Dedifferentiated amniotic fluid mesenchymal stem cell (primary cell): ENCODE results near the gene LINC00305.

ENCODE experiments used
- DNase-seq: peaks from one replicate; pipeline ENCODE4 v3.0.0-alpha.2; 2016; ENCODE audit errors: extremely low spot score

The LINC00305 gene

DNA sequence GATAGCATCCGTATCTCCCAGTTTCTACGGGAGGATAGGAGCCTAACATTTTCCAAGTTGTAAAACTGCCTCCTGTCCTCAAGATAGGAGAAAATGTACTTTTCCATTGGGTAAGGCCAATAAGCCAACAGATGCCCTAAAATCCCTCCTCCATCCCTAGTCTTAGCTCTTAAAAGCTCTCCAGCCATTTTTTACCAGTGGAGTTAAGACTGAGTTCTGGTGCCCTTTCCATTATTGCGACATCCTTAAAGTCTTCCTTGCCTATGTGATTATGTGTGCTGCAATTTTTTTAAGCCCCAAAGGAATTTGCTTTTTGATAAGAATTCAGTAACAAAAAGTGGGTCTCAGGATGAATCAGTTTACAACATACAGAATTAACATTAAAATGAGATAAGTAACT lies 33.0 kb downstream of the LINC00305 start:
- no peak for DNase-seq

- no peak for DNase-seq
These were observed 36.9 kb downstream of the LINC00305 start for GRCh38 chr18:64111950-64112349.

DNA sequence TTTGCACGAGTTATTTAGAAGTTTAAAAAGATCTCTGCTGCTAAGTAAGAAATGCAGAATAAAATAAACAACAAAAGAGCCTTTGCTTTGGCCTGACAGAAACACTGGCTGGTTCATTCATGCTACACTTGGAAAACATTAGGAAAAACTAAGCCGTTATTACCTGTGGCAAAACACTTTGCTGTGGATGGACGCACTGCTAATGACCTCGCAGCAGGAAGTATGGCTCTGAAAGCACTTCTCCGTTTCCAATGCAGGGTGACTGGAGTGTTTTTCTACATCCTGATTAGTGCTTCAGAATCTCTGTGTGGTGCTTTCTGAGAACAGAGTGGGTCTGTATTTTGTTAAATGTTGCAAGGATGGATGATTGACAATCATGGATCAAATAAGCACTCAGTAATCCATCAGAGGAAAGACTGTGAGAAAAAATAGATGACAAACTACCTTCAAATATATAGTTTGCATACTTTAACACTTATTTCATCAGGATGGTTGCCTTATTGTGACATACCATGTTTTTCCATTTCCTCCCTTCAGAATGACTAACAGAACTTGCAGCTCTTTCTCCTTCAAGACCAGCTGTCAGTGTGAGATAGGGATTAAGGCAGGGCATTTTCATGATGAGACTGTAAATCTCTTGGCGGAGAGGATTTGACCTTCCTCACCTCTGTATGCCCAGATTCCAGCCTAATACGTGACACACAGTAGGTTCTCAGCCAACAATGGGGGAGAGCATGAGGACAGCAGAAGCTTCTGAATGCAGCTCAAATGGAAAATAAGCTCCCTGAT lies 38.0 kb downstream of the LINC00305 start:
- no peak for DNase-seq

- DNase-seq = no peak
These were observed 44.9 kb downstream of the LINC00305 start for GRCh38 chr18:64103986-64104385.

DNA sequence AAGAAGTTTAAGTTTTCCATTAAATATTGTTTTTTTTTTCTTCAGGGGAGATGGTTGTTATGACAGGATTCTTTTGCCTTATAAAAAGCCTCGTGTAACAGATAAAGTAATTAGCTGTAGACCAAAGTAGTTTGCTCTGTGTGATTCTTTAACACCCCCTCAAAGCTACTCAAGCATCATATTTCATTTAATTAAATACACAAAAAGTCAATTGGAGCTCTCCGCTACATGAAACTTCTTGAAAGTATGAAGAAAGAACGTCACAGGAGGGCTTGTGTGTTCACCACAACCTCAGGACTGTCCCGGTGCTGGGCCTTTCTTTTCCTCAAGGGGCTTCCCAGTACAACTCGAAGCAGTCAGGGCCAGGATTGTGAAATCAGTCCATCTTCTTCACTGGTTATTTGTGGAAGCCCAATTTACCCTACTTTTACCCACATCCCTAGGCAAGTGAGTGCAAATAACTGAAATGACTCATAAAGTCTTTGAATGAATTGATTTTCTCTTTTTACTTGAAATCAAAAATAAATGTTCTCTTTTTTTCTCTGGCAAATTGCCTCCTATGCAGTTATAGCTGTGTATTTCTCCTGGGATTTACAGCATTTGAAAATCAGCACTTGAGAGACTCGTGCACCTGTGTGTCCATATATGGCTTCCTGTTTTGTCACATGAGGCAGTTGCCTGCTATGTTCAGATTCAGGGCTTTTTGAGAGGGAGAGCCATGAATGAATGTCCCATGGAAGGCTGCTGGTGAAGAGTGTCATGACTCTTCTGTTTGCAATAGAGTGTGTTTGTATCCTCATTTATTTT lies 48.6 kb downstream of the LINC00305 start:
- no peak for DNase-seq

DNA sequence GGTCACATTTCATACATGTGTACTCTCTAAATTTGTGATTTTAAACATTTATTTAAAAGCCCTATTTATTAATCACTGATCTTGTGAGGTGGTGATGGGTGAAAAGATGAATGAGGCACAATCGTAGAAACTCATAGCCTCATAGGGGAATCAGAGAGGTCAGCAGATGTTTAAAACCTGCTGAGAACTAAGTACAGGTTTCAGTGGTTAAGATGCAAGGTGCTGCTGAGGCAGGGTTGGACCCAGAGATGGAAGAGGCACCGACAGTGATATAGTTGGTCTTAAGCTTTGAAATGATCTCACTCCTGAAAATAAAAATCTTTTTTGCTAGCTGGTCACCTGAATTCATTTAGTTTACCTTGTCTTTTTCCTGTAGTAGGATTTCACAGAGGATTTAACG lies 49.6 kb downstream of the LINC00305 start:
- no peak for DNase-seq

DNA sequence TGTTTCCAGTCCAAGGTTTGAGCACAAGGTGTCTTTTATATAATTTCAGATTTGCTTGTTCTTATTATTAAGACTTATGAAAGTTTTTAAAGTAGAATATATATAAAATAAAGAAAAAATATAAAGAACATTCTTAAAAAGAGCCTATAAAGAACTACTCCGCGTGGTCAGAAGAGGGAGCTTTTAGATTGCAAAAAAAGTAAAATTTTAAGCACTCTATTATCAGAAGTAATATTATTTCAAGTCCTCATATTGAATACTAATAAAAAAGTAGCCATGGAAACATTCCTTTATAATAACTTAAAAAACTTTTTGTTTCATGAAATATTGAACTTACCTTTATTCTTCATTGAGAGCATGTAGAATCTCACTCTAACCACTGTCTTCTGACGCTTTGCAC lies 51.4 kb downstream of the LINC00305 start:
- DNase-seq = no peak

DNA sequence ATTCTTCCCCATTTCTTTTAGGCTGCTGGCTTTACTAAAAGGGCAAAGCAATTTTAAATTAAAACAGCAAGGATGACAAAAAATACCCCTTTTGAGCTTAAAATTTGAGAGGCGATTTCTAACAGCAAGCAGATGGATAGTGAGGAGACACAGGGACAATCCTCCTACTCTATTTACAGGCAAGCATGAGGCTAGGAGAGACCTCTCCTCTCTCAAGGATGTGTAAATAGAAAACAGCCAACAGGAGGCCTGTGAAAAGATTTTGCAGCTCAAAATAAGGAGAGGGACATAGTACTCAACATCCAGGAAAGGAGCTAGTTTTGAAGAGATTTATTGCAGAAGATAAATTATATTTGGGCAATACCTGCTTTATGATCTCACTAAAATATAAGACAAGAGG lies 53.8 kb downstream of the LINC00305 start:
- DNase-seq = no peak

DNA sequence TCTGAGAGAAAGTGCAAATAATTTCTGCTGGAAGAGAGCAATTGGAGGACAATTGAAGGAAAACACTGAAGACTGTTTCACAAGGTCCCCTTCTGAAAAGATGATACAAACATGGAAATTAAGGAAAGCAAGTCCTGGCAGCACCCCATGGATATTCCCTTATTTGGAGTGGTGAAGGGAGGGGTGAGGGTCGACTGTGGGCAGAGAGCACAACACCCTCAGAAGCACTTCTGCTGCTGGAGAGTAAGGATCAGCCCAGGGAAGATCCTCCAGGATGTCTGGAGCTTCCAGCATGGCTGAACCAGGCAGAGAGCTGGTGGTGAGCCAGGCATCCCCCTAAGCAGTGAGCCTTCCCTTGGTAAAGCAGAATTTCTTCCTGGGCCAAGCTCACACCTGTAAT lies 54.7 kb downstream of the LINC00305 start:
- DNase-seq = no peak

DNA sequence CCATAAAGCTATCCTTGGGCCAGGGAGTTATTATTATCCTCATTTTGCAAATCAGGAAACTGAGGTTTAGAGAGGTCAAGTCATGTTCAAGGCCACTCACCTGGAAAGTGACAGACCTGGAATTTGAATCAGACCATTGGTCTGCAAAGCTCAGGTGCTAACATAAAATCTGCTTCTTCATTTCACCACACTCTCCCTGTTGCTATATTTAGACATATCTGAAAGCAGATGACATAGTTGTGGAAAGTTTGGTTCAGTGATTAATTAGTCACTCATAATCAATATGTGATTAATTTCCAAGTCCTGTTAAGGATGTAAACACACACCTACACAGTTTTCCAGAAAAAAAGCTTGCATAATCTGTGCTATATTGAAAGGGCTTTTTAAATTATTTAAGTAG lies 57.4 kb downstream of the LINC00305 start:
- DNase-seq = no peak

DNA sequence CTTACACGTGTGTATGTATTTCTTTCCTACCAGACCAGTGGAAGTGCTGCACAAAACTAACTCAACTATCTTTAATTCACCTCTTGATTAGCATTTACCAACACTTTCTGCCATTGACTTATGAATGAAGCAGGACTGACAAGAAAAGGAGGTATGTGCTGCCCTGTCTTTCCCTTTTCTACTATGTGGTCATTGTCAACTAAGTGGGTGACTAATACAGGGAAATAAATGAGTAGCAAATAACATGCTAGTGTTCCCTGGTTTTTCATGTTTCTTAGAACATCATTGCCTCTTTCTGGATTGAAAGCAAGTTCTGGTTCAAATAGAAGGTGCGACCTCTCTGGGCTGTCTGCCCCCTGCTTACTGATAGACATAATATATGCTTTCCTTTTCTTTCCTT lies 58.0 kb downstream of the LINC00305 start:
- DNase-seq = no peak

DNA sequence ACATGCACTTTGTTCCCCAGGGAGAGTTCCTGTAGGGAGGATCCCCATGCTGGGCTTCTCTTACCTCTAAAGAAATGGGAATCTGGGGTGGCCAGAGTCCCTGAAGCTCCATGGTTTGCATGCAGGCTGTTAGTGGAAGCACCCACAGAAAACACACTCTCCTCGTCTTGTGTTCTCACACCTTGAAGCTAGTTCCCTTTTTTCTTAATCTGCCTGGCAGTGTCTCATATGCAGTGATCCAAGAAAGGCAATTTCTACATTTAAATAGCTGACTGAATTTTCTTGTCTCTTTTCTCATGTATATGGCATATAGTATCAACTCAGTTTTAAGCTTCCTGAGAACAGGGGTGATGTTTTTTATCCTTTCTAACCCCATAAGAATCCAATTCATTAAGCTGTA lies 65.0 kb downstream of the LINC00305 start:
- no peak for DNase-seq

DNA sequence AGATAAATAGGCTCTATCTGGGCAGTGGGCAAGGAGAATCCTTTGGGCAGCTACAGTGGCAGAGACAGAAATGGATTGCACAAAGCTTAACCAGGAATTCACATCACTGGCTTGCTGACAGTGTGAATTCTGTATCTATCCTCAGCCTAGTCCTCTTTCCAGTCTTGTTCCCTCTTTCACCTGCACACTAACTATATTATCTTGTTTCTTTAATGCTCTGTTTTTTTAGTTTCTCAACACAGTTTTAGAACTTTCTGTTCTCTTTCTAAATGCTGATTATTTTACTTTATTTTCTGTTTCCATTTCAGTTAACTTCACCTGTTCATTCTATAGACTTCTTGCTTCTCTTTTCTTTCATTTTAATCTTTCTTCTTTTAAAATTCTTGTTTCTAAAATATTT lies 66.4 kb downstream of the LINC00305 start:
- DNase-seq = no peak

GRCh38 chr18:64082054-64082453 lies 66.8 kb downstream of the LINC00305 start:
- no peak for DNase-seq

- no peak for DNase-seq
These were observed 74.9 kb downstream of the LINC00305 start for GRCh38 chr18:64073971-64074370.

- DNase-seq = no peak
These were observed 93.9 kb downstream of the LINC00305 start for GRCh38 chr18:64055019-64055418.

DNA sequence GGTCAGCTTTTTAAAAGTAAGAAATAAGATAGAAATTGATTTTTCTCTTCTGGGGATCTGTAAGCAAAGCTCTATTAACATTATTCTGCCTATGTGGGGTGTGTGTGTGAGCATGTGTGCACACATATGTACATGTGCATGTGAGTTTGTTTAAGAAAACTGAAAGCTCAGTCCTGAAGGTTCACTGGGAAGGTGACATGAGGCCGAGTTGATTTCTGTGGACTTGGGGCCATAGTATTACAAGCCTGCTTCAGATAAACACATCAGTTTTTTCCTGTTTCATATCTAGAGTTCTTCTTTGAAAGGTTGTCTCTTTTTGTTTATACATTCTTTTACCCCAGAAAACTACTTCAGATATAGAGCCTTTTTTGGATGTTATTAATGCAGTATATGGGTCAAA lies 95.6 kb downstream of the LINC00305 start:
- no peak for DNase-seq

DNA sequence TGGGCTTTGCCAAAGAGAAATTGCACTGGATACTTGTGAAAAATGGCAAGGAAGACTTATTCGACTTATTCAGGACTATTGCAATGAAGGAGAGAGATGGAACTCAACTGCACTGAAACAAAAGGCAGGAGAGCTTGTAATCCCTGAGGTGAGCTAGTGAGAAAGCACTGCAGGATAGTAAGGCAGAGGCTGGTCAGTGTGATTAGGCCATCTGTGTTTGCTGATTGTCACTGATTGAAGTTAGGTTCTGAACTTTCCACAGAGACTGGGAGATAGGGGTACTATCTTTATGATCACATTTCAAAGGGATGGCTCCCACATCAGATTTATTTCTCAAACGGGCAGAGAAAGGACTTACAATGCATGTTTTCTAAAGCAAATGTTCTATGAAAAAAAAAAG lies 96.1 kb downstream of the LINC00305 start:
- no peak for DNase-seq

DNA sequence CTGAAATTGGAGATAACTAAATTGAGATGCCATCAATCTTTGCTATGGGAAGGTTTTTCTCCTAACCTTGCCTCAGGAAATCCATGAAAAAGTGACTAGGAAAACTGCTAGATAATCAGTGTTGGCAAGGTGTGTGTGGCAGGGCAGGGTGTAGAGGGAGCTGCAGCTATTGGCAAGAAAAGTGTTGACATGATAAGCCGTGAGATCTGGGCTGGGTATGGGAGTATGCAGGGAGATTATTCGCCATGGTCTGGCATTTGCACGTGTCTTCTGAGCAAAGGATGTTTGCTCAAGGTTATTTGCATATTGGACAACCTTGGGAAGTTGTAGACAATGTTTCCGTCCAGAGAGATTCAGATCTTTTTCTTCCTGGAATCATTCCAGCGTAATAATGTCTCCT lies 104.3 kb downstream of the LINC00305 start:
- DNase-seq = no peak

DNA sequence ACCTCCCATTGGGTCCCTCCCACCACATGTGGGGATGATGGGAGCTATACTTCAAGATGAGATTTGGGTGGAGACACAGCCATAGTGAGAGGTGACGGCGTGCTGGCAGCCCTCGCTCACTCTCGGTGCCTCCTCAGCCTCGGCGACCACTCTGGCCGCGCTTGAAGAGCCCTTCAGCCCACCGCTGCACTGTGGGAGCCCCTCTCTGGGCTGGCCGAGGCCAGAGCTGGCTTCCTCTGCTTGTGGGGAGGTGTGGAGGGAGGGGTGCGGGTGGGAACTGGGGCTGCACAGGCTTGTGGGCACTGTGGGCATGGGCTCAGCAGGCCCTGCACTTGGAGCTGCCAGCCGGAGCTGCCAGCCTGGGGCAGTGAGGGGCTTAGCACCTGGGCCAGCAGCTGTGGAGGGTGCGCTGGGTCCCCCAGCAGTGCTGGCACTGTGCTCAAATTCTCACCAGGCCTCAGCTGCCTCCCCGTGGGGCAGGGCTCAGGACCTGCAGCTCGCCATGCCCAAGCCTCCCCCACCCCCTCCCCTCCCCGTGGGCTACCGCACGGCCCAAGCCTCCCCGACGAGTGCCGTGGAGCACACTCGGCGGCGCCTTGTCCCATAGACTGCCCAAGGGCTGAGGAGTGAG lies 106.0 kb downstream of the LINC00305 start:
- DNase-seq = no peak

GRCh38 chr18:64037812-64038414 lies 111.0 kb downstream of the LINC00305 start:
- no peak for DNase-seq

DNA sequence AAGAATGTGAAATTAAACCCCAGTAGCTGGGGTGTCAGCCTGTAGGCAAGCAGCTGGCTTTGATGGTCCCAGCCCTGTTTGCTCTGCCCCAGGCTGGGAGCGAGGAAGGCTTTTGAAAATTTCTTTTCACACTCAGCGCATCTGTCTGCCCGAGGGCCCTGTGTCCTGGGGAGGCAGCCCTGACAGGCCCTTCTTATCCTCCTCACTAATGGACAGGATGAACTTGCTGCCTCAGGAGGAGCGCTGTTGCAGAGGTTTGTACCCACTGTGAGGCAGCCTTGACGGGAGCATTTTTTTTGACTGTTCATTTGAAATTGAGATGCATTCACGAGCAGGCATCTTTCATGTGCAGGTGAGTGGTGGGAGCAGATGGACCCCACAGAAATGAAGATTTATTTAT lies 116.6 kb downstream of the LINC00305 start:
- no peak for DNase-seq
